Measurements from ENCODE around the gene GSS.

DNA sequence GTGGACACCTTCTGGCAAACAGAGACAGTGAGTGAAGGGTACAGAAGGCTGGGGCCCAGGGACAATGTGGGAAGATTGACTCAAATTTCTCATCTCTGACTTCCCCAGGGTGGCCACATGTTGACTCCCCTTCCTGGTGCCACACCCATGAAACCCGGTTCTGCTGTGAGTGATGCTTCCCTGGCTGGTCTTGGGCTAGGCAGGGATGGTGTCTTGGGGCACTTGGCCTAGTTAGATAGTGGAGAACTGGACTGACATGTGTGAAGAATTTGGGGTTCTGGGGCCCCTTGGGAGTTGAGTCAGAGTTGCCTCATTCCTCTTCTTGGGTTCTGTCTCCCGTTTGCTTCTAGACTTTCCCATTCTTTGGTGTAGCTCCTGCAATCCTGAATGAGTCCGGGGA is 34.2 kb downstream of the GSS start:
- TF ChIP-seq, protein P1, sequence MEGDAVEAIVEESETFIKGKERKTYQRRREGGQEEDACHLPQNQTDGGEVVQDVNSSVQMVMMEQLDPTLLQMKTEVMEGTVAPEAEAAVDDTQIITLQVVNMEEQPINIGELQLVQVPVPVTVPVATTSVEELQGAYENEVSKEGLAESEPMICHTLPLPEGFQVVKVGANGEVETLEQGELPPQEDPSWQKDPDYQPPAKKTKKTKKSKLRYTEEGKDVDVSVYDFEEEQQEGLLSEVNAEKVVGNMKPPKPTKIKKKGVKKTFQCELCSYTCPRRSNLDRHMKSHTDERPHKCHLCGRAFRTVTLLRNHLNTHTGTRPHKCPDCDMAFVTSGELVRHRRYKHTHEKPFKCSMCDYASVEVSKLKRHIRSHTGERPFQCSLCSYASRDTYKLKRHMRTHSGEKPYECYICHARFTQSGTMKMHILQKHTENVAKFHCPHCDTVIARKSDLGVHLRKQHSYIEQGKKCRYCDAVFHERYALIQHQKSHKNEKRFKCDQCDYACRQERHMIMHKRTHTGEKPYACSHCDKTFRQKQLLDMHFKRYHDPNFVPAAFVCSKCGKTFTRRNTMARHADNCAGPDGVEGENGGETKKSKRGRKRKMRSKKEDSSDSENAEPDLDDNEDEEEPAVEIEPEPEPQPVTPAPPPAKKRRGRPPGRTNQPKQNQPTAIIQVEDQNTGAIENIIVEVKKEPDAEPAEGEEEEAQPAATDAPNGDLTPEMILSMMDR (IDR thresholded peaks at IDR 0.05), result no peak
- no peak for TF ChIP-seq POLR2AphosphoS5 (IDR thresholded peaks at IDR 0.05)
- no peak for TF ChIP-seq POLR2A (IDR thresholded peaks at IDR 0.05)
- no peak for TF ChIP-seq EP300 (IDR thresholded peaks at IDR 0.05; ENCODE audit: low read depth)

All from transverse colon (tissue), 4 donors.